ENCODE data around the gene SPEN. TPM values are rescaled to one million over a fixed set of nuclear protein-coding genes. Genes with fewer than 3 reads are reported as not detected.

The SPEN gene
- total and polyA plus RNA-seq, 2 of the 13 experiments (the other 11 are each of a cell fraction or from before 2014, with no cell fraction given): 4.8 to 14.0 TPM

DNA sequence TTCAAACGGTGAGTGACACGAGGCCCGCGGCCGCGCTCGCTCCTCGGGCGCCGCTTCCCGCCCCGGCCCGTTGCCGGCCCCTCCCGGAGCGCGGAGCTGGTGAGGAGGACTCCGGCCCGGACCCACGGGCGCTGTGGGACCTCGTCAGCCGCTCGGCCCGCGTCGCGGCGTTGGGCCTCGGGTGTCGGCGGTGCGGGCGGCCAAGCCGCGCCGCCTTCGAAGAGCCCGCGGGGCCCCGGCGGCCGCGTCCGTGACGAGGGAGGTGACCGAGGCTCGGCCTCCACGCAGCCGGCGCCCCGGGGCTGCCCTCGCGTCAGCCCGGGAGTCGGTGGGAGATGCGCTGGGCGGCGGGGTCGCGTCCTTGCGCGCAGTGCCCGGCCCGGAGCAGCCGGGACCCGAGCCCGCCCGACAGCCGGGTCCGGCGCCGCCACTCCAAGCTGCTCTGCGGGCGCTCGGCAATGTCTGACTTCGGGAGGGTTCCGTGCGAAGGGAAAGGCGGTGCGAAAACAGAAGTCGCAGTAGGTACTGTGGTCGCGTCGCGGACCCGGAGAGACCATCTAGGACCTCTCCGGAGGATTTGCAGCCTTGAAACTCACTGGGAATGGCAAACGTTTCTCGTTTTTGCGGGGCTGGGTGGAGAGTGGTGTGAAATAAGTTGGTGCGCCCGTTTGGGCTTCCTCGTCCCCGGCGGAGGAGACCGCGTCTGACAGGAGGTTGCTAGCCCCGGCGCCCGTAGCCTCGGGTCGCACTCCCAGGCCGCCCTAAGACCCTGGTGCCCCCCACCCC is 829 bp downstream of the SPEN start (continued):
- no peak for TF ChIP-seq TARDBP (CRISPR knock-in tag; IDR thresholded peaks at IDR 0.05)
- no peak for TF ChIP-seq REPIN1 (CRISPR knock-in tag; IDR thresholded peaks at IDR 0.05; ENCODE audit: borderline replicate concordance, low read depth)
- no peak; the same call in 1 of the 2 replicates for TF ChIP-seq MEIS2 (CRISPR knock-in tag; IDR thresholded peaks at IDR 0.05)
- TF ChIP-seq ATF7-NPFF (CRISPR knock-in tag; IDR thresholded peaks at IDR 0.05; ENCODE audit: low read depth): 0 out of 2 replicates have a peak, but pooled peaks have one; percentile 7
- no peak for TF ChIP-seq ZNF382 (CRISPR knock-in tag; IDR thresholded peaks at IDR 0.05; ENCODE audit: borderline replicate concordance)
- TF ChIP-seq PHF20 (CRISPR knock-in tag; IDR thresholded peaks at IDR 0.05): no peak
- TF ChIP-seq SALL1 (CRISPR knock-in tag; IDR thresholded peaks at IDR 0.05): no peak
- TF ChIP-seq, protein P1, sequence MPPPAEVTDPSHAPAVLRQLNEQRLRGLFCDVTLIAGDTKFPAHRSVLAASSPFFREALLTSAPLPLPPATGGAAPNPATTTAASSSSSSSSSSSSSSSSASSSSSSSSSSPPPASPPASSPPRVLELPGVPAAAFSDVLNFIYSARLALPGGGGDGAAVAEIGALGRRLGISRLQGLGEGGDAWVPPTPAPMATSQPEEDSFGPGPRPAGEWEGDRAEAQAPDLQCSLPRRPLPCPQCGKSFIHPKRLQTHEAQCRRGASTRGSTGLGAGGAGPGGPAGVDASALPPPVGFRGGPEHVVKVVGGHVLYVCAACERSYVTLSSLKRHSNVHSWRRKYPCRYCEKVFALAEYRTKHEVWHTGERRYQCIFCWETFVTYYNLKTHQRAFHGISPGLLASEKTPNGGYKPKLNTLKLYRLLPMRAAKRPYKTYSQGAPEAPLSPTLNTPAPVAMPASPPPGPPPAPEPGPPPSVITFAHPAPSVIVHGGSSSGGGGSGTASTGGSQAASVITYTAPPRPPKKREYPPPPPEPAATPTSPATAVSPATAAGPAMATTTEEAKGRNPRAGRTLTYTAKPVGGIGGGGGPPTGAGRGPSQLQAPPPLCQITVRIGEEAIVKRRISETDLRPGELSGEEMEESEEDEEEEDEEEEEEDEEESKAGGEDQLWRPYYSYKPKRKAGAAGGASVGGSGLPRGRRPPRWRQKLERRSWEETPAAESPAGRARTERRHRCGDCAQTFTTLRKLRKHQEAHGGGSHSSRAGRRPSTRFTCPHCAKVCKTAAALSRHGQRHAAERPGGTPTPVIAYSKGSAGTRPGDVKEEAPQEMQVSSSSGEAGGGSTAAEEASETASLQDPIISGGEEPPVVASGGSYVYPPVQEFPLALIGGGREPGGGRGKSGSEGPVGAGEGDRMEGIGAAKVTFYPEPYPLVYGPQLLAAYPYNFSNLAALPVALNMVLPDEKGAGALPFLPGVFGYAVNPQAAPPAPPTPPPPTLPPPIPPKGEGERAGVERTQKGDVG (CRISPR knock-in tag; IDR thresholded peaks at IDR 0.05; ENCODE audit: borderline replicate concordance): no peak
- no peak for TF ChIP-seq NBN (conservative IDR thresholded peaks at IDR 0.05)
- no peak for TF ChIP-seq RBM22 (optimal IDR thresholded peaks at IDR 0.05; ENCODE audit: low read length)
- TF ChIP-seq, protein P2, sequence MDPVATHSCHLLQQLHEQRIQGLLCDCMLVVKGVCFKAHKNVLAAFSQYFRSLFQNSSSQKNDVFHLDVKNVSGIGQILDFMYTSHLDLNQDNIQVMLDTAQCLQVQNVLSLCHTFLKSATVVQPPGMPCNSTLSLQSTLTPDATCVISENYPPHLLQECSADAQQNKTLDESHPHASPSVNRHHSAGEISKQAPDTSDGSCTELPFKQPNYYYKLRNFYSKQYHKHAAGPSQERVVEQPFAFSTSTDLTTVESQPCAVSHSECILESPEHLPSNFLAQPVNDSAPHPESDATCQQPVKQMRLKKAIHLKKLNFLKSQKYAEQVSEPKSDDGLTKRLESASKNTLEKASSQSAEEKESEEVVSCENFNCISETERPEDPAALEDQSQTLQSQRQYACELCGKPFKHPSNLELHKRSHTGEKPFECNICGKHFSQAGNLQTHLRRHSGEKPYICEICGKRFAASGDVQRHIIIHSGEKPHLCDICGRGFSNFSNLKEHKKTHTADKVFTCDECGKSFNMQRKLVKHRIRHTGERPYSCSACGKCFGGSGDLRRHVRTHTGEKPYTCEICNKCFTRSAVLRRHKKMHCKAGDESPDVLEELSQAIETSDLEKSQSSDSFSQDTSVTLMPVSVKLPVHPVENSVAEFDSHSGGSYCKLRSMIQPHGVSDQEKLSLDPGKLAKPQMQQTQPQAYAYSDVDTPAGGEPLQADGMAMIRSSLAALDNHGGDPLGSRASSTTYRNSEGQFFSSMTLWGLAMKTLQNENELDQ (CRISPR knock-in tag; IDR thresholded peaks at IDR 0.05; ENCODE audit: borderline replicate concordance): no peak
- peak; percentile 39; the same call in 1 of the 2 replicates for TF ChIP-seq ZNF235 (CRISPR knock-in tag; IDR thresholded peaks at IDR 0.05; ENCODE audit: borderline replicate concordance)
- TF ChIP-seq, protein P3, sequence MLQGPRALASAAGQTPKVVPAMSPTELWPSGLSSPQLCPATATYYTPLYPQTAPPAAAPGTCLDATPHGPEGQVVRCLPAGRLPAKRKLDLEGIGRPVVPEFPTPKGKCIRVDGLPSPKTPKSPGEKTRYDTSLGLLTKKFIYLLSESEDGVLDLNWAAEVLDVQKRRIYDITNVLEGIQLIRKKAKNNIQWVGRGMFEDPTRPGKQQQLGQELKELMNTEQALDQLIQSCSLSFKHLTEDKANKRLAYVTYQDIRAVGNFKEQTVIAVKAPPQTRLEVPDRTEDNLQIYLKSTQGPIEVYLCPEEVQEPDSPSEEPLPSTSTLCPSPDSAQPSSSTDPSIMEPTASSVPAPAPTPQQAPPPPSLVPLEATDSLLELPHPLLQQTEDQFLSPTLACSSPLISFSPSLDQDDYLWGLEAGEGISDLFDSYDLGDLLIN (CRISPR knock-in tag; IDR thresholded peaks at IDR 0.05; ENCODE audit: borderline replicate concordance): no peak
- TF ChIP-seq ZNF816 (CRISPR knock-in tag; IDR thresholded peaks at IDR 0.05; ENCODE audit: borderline replicate concordance): no peak
- TF ChIP-seq, protein P4, sequence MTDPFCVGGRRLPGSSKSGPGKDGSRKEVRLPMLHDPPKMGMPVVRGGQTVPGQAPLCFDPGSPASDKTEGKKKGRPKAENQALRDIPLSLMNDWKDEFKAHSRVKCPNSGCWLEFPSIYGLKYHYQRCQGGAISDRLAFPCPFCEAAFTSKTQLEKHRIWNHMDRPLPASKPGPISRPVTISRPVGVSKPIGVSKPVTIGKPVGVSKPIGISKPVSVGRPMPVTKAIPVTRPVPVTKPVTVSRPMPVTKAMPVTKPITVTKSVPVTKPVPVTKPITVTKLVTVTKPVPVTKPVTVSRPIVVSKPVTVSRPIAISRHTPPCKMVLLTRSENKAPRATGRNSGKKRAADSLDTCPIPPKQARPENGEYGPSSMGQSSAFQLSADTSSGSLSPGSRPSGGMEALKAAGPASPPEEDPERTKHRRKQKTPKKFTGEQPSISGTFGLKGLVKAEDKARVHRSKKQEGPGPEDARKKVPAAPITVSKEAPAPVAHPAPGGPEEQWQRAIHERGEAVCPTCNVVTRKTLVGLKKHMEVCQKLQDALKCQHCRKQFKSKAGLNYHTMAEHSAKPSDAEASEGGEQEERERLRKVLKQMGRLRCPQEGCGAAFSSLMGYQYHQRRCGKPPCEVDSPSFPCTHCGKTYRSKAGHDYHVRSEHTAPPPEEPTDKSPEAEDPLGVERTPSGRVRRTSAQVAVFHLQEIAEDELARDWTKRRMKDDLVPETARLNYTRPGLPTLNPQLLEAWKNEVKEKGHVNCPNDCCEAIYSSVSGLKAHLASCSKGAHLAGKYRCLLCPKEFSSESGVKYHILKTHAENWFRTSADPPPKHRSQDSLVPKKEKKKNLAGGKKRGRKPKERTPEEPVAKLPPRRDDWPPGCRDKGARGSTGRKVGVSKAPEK (CRISPR knock-in tag; IDR thresholded peaks at IDR 0.05; ENCODE audit: borderline replicate concordance): no peak
- no peak for TF ChIP-seq ZNF550 (CRISPR knock-in tag; IDR thresholded peaks at IDR 0.05; ENCODE audit: borderline replicate concordance)
